NCI-H524 (cell line): ENCODE results near the gene STK32B.
"Not testable (repeated sequence)": the region's sequence is repeated elsewhere in the genome, so short reads cannot be mapped to it uniquely, and the experiment has no call there.

ENCODE experiments used
- DNase-seq, 2 experiments: peaks; one replicate each; lab custom pipeline; 2025; lab: John Stamatoyannopoulos, UW

The STK32B gene

DNA sequence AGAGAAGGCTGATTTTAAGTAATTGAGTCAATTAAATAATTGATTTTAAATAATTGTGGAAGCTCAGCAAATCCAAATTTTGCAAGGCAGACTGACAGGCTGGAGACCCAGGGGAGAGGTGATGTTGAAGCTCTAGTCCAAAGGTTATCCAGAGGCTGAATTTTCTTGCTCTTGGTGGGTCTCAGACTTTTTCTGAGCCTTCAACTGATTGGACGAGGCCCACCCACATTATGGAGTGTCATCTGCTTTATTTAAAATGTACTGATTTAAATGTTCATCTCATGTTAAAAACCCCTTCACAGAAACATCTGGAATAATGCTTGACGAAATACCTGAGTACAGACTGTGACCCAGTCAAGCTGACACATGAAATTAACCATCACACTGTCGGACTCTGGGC is 20.4 kb upstream of the STK32B start:
- no peak for DNase-seq

GRCh38 chr4:5032813-5033212 is 18.5 kb upstream of the STK32B start:
- no peak for DNase-seq

DNA sequence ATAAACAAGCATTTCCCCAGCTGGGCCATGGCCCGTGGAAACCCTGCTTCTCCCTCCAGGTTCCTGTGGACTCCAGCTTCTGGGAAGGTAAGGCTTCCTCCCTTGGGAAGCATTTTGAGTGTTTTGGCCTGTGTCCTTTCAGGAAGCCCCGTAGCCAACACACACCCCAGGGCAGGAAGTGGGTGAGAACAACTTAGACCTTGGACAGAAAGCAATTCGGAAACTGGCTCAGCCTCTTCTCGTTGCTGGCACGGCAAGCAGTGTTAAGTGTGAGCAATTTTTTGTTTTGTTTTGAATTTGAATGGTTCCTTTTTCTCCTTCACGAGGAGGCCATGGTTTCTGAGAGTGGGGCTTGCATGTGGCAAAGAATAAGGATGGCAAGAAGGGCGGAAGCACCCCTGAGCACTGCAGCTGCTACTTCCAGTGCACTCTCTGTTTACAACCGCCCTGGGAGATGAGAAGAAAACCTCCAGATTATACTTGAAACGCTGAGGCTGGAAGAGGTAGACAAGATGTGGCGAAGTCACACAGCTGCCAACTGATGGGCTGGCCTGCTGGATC is 17.9 kb upstream of the STK32B start:
- no peak for DNase-seq

GRCh38 chr4:5034206-5034605 is 17.1 kb upstream of the STK32B start:
- DNase-seq: peak in 1 of 2 experiments; percentile 10

DNA sequence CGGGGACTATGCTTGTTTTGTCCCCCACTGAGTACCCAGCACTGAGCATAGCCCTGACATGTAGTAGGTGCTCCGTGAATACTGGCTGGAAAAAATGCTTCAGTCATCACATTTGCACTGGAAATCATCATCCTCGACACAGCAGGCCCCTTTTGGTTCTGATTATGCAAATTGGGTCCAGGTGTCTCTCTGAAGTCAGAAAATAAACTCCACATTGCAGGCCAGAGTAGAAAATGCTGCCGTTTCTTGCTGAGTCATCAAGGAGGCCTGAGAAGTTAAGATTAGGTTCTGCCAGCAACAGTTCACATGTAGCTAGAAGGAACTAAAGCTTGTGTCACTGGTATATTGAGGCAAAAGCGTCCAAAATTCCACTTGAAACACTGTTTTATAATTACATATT is 15.0 kb upstream of the STK32B start:
- no peak for DNase-seq

- DNase-seq: no peak
These were observed 13.4 kb upstream of the STK32B start for GRCh38 chr4:5037553-5038551.

DNA sequence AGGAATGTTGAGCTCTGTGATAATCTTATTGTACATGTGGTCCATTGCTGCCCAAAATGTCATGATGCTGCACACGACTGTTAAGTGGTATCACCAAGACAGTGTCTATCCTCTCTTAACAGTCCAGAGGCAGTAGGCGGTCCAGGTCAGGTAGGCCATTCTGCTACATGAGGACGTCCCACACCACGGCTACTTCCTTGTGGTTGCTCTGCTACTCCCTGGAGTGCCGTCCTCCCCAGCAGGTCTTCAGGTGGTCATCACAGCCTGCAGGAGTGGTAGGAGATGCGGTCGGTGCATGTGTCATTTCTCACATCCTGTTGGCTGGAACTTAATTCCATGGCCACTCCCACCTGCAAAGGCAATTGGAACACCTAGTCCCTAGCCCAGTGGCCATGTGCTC is 11.5 kb upstream of the STK32B start:
- DNase-seq: no peak

DNA sequence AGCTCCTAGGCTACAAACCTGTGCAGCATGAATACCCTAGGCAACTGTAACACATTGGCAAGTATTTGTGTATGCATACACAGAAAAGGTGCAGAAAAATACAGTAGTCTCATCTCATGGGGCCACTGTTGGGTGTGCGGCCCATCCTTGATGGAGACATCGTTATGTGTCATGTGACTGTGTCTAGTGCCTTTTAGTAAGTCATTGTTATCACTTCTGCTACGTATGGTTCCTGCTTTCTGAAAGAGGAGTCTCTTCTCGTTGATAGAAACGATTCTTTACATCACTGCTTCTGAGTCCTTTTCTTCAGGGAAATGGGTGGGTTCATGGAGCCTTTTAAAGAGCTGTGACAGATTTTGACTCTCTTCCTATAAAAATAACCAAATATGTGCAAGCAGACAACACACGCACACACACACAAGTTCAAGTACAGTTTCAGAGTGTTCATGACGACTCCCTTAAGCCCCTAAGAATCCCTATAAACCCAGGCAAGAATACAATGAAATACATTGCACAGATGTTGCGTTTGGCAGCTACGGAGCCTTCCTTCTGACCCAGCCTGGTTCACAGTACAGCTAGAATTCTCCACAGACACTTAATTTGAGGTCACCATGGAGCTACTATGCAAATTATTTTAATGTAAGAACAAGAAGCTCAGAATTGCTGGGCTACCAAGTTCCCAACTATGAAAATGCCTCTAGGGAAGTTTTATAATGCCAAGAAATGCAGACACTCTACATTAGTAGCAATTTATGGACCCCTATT is 10.2 kb upstream of the STK32B start:
- DNase-seq: no peak

DNA sequence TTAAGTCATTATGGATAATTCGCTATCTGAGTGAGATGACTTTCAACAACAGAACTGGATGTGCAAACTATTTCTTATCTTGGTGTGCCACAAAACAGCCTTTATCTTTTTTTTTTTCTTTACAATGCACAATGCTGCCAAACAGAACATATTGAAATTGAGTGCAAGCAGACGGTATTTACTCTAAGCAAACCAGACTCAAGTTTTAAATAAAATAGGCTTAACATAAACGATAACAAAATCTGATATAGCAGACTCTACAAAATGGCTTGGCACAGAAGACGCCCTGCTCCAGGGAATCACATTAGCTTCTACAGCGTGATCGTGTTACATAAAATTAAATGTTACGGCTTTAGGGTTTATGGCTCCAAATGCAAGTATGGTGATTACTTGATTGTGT is 9.6 kb upstream of the STK32B start:
- no peak for DNase-seq

DNA sequence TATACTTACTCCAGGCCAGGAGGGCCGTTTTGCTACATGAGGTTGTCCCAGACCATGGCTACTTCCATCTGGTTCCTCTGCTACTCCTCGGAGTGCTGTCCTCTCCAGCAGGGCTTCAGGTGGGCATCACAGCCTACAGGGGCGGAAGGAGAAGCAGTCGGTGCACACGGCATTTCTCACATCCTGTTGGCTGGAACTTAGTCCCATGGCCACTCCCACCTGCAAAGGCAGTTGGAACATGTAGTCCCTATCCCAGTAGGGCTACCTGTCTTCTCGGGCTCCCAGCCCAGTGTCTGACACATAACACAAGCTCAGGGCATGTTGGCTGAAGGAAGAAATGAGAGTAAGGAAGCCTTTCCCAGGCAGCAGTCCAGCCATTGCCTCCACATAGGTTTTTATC is 7.7 kb upstream of the STK32B start:
- DNase-seq: no peak

DNA sequence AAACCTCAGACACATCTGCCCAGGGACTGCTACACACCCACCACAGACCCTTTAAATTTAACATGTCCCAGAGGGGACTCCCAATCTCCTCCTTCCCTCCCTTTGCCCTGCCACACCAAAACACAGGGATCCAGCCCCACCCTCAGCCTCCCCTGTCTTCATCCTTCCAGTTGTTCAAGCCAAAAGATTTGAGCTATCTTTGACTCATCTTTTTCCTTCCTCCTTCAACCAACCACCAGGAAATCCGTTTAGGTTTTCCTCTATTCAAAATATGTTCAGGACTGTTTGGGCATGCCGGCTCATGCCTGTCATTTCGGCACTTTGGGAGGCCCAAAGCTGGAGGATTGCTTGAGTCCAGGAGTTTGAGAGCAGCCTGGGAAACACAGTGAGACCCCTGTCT is 6.9 kb upstream of the STK32B start:
- no peak for DNase-seq

- DNase-seq: no peak
These were observed 6.2 kb upstream of the STK32B start for GRCh38 chr4:5045097-5045496.

GRCh38 chr4:5048721-5049120 is 2.6 kb upstream of the STK32B start:
- no peak for DNase-seq

DNA sequence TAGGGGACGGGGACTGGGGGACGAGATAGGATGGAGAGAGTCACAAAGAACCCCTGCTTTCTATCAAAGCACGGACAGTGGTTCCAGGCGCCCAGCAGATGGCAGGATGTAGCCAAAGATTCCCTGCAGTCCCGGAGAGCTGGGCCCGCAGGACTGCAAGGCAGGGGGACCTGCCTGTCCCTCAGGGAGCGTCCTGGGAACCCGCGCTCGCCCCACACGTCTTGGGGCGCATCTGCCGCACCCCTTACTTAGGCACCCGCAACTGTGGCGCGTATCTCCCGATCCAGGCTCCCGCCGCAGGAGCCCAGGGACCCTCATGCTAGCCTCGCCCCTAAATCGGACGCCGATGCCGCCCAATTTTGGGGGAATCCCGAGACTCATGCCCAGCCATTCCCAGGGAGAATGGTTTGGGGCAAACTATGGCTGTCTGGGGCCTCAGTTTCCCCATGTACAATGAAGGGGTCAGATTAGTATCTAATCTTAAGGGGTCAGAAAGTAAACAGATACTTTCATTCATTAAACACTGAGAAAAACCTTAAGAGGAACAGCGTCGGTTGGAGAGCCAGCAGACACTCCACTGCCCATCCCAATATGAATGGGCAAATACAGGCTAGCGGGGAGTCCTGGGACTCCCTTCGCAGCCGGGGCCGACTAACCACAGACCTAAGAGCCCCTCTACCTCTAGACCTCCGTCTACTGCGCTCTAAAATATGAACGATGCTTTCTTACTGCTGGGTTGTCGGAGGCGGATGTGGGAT is 581 bp upstream of the STK32B start:
- peak; percentile 70 to 86 for DNase-seq

DNA sequence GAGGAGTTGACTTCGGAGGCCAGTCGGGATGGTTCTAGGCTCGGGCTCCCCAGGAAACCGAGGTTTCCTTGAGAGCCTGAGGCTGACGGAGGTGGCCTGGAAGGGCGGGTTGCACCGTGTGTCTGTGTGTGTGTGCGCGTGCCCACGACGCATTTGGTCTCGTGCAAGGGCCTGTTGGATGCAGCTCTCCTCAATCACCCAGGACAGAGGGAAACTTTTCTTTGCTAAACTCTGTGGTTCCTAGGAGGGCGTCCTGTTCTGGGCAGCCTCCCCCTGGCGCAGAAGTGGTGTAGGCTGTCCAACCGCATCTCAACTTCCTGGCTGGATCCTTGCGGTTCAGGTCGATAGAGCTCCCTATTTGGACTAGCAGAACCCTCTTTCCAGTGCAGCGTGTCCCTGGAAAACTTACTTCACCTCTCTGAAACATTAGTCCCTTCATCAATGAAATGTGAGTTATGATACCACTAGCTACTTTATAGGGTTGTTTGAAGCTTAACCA is 973 bp downstream of the STK32B start:
- DNase-seq: no peak

GRCh38 chr4:5052726-5053425 is 1.6 kb downstream of the STK32B start:
- no peak for DNase-seq

- DNase-seq: no peak
These were observed 3.3 kb downstream of the STK32B start for GRCh38 chr4:5054532-5054931.

- DNase-seq: no peak
These were observed 4.1 kb downstream of the STK32B start for GRCh38 chr4:5055411-5055810.

DNA sequence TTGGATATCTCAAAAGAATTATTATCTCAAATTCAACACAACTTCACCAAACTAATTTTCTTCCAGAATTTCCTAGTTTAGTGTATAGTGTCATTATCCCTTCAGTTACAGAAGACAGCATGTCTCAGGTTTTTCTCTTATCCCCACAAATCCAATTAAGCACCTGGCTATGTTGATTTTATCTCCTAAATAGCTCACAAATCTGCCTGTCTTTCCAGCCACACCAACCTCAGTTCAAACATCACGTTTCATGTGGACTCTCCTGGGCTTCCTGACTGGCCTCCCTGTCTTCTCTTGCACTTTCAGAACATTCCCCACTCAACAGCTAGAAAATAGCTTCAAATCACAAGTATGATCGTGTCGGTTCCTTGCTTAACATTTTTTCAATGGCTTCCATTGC is 14.8 kb downstream of the STK32B start:
- peak; percentile 55 to 82 for DNase-seq

DNA sequence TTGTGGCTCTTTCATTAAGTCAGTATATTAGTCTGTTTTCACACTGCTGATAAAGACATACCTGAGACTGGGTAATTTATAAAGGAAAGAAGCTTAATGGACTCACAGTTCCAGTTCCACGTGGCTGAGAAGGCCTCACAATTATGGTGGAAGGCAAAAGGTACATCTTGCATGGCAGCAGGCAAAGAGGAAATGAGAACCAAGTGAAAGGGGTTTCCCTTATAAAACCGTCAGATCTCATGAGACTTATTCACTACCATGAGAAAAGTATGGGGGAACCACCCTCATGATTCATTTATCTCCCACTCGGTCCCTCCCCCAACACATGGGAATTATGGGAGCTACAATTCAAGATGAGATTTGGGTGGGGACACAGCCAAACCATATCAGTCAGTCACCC is 15.7 kb downstream of the STK32B start:
- not testable (repeated sequence) for DNase-seq

GRCh38 chr4:5067908-5068307 is 16.6 kb downstream of the STK32B start:
- DNase-seq: no peak
